Psoas muscle (tissue), 8 donors: ENCODE data around the gene SORCS1. TPM values are rescaled to one million over a fixed set of nuclear protein-coding genes. Genes with fewer than 3 reads are reported as not detected.

ENCODE experiments used
- ATAC-seq, 4 donors: fragments of 200-7000 bp; cut with Tn5 transposase; one replicate each; pipeline ENCODE4 v1.9.1; 2020; ENCODE audit warnings: moderate library complexity in 3 of 4, mild to moderate bottlenecking in 2 of 4
- DNase-seq, 2 donors: peaks; one replicate each; pipeline ENCODE4 v3.0.0-alpha.2; 2020
- H3K27ac ChIP-seq: fragments of 200-600 bp; one replicate; pipeline ENCODE4 v1.8.0; 2022
- H3K27me3 ChIP-seq, 3 donors: fragments of 200-600 bp in 1 of 3; one replicate each; pipeline versions ENCODE4 v1.6.1 to v1.8.0; 2013 to 2022; ENCODE audit warnings: low read length in 2 of 3, mild to moderate bottlenecking in 2 of 3, moderate library complexity in 1 of 3; ENCODE audit not compliant: insufficient read depth in 3 of 3
- H3K36me3 ChIP-seq, 2 donors: fragments of 200-600 bp in 1 of 2; one replicate each; pipeline versions ENCODE4 v1.6.1 to v1.8.0; 2013 to 2022; ENCODE audit warnings: low read depth in 1 of 2, mild to moderate bottlenecking in 1 of 2, moderate library complexity in 1 of 2; ENCODE audit not compliant: insufficient read depth in 1 of 2
- H3K4me1 ChIP-seq: fragments of 200-600 bp; one replicate; pipeline ENCODE4 v1.8.0; 2022
- H3K4me3 ChIP-seq: fragments of 200-600 bp; one replicate; pipeline ENCODE4 v1.8.0; 2022; ENCODE audit warnings: mild to moderate bottlenecking
- H3K9me3 ChIP-seq: fragments of 200-600 bp; one replicate; pipeline ENCODE4 v1.8.0; 2022
- CTCF ChIP-seq: fragments of 200-600 bp; IDR thresholded peaks from one replicate; pipeline ENCODE4 v1.8.0; 2022; ENCODE audit warnings: antibody characterized with exemption
- WGBS, 3 donors: extraction: QIAGEN DNeasy Blood & Tissue Kit; methylation state at CpG; one replicate each; pipeline versions ENCODE4 v1.1.6 to v1.1.7; 2013; 5-methylcytosine and 5-hydroxymethylcytosine counted together
- intact Hi-C, 2 donors: fragments of 100-400 bp; cut with DNase I; formaldehyde crosslinking; loops; one replicate each; pipeline versions ENCODE4 v1.11.0 to v1.14.2; 2022
- polyA plus RNA-seq, 3 donors: library from polyadenylated mRNA; stranded (reverse); fragments of 200-250 nt; gene quantifications; one replicate each; pipeline ENCODE4 v1.2.3, GENCODE V29; 2013
- total RNA-seq, 4 donors: library from RNA; stranded (reverse); fragmentation: NEBNext Ultra II Directional in 2 of 4; extraction: Animal tissue kit (Norgen Biotek cat#: 25700) in 2 of 4; gene quantifications; one replicate each; pipeline versions ENCODE4 v1.2.1 to v1.2.4, GENCODE V29; 2021 to 2023
- donor health status: healthy with polysubstance abuse.
- donor health status: DM: no; HTN: no; CAD: no; lungs with moderate emphysema.
- donor health status: Bipolar disorder and iron deficiency.
- donor health status: healthy.
- donor health status: DM: yes; HTN: yes; CAD: no.
- donor health status: DM: no; HTN: no; CAD: no.
- donor health status: DM: no; HTN: no; CAD: no.
- donor health status: DM: yes; HTN: yes; CAD: no.

The SORCS1 gene
- total and polyA plus RNA-seq, 7 donors: 0.03 to 0.36 (median 0.25) TPM; not detected in 1

- Histone ChIP-seq H3K27ac (no peak overlapping the region), H3K27me3 (no peaks in the 10 kb centered on the region), H3K4me3 (no peak overlapping the region), H3K4me1 (no peaks in the 10 kb centered on the region), H3K36me3 (no peaks in the 10 kb centered on the region), H3K9me3 (no peaks in the 10 kb centered on the region)
- DNase-seq (no peak), ATAC-seq (no peak)
- no peak for TF ChIP-seq CTCF
- intact Hi-C loops: no loop called here
- 74 to 78% (median 75%) methylated on average over 3 of the region's 3 CpGs for WGBS, 3 donors
Observed at GRCh38 chr10:106559442-106559841, 605.1 kb downstream of the SORCS1 start.

- no peaks in the 10 kb centered on the region for H3K9me3 ChIP-seq
- WGBS, 3 donors: 57 to 62% (median 60%) methylated on average over 7 of the region's 7 CpGs
- no peaks in the 10 kb centered on the region for H3K4me1 ChIP-seq
- ATAC-seq (no peak), DNase-seq (no peak)
- intact Hi-C loops: no loop called here
- no peaks in the 10 kb centered on the region for H3K27me3 ChIP-seq
- no peak overlapping the region for H3K27ac ChIP-seq
- no peaks in the 10 kb centered on the region for H3K36me3 ChIP-seq
- H3K4me3 ChIP-seq: no peak overlapping the region
- no peak for TF ChIP-seq CTCF
Observed at GRCh38 chr10:106557951-106558733, 606.4 kb downstream of the SORCS1 start.

GRCh38 chr10:106557053-106557452 is 607.5 kb downstream of the SORCS1 start:
- H3K27ac ChIP-seq: no peak overlapping the region
- no peak for DNase-seq
- no peak overlapping the region for H3K4me3 ChIP-seq
- no peak for ATAC-seq
- H3K36me3 ChIP-seq: no peaks in the 10 kb centered on the region
- H3K9me3 ChIP-seq: no peaks in the 10 kb centered on the region
- no peak for TF ChIP-seq CTCF
- intact Hi-C loops: no loop called here
- H3K4me1 ChIP-seq: no peaks in the 10 kb centered on the region
- no peaks in the 10 kb centered on the region for H3K27me3 ChIP-seq

- DNase-seq: no peak
- TF ChIP-seq CTCF: no peak
- Histone ChIP-seq H3K27ac (no peak overlapping the region), H3K27me3 (no peaks in the 10 kb centered on the region), H3K9me3 (no peaks in the 10 kb centered on the region), H3K36me3 (no peaks in the 10 kb centered on the region), H3K4me1 (no peaks in the 10 kb centered on the region), H3K4me3 (no peak overlapping the region)
- WGBS, 3 donors: 59 to 67% (median 66%) methylated on average over 2 of the region's 2 CpGs
- intact Hi-C loops: no loop called here
- no peak for ATAC-seq
Observed at GRCh38 chr10:106555599-106555998, 608.9 kb downstream of the SORCS1 start.

- intact Hi-C loops: no loop called here
- no peaks in the 10 kb centered on the region for H3K36me3 ChIP-seq
- WGBS, 3 donors: 79 to 82% (median 81%) methylated on average over 4 of the region's 4 CpGs
- H3K4me1 ChIP-seq: no peaks in the 10 kb centered on the region
- H3K4me3 ChIP-seq: no peak overlapping the region
- no peak for TF ChIP-seq CTCF
- no peaks in the 10 kb centered on the region for H3K27me3 ChIP-seq
- no peaks in the 10 kb centered on the region for H3K9me3 ChIP-seq
- DNase-seq: no peak
- no peak for ATAC-seq
- H3K27ac ChIP-seq: no peak overlapping the region
Observed at GRCh38 chr10:106551501-106552062, 612.9 kb downstream of the SORCS1 start.
